Activated CD8-positive, alpha-beta T cell treated with anti-CD3 and anti-CD28 coated beads for 36 hours (primary cell): ENCODE data around the gene PNPT1. TPM values are rescaled to one million over a fixed set of nuclear protein-coding genes. Genes with fewer than 3 reads are reported as not detected.
A peak's percentile ranks its signal among the peaks of the same experiment; 100 is the strongest.
"Not testable (repeated sequence)": the region's sequence is repeated elsewhere in the genome, so short reads cannot be mapped to it uniquely, and the experiment has no call there.

Source experiments
- ATAC-seq: fragments of 200-7000 bp; cut with Tn5 transposase; one replicate; pipeline ENCODE4 v1.10.0; 2021; ENCODE audit warnings: mild to moderate bottlenecking, moderate library complexity
- CTCF ChIA-PET: fragments of 350-600 bp; sonication (Branson Sonifier 250); formaldehyde crosslinking; loops from one replicate; lab custom pipeline; 2021; ENCODE audit warnings: antibody characterized with exemption; lab: Charles Lee
- POLR2A ChIA-PET: fragments of 350-600 bp; sonication (Branson Sonifier 250); formaldehyde crosslinking; loops from one replicate; lab custom pipeline; 2021; ENCODE audit warnings: antibody characterized with exemption; lab: Charles Lee
- DNase-seq: peaks from one replicate; pipeline ENCODE4 v3.0.0-alpha.2; 2020
- H3K27ac Mint-ChIP-seq: one replicate; pipeline ENCODE4 v1.8.0; 2021; ENCODE audit warnings: mild to moderate bottlenecking, mixed read lengths
- H3K27me3 Mint-ChIP-seq: one replicate; pipeline ENCODE4 v1.8.0; 2021; ENCODE audit warnings: mixed read lengths
- H3K36me3 Mint-ChIP-seq: one replicate; pipeline ENCODE4 v1.8.0; 2021; ENCODE audit warnings: low read depth, mixed read lengths
- H3K4me1 Mint-ChIP-seq: one replicate; pipeline ENCODE4 v1.8.0; 2021; ENCODE audit warnings: low read depth, mixed read lengths
- H3K4me3 Mint-ChIP-seq: one replicate; pipeline ENCODE4 v1.8.0; 2021; ENCODE audit warnings: mild to moderate bottlenecking, moderate library complexity, mixed read lengths
- H3K9me3 Mint-ChIP-seq: one replicate; pipeline ENCODE4 v1.8.0; 2021; ENCODE audit warnings: mixed read lengths
- CTCF ChIP-seq: fragments of 200-600 bp; IDR thresholded peaks from one replicate; pipeline ENCODE4 v1.8.0; 2022; ENCODE audit warnings: antibody characterized with exemption, mild to moderate bottlenecking
- intact Hi-C: fragments of 100-400 bp; cut with micrococcal nuclease; formaldehyde crosslinking; loops from one replicate; pipeline ENCODE4 v1.10.0; 2022
- total RNA-seq, 2 experiments: library from RNA; stranded (reverse); gene quantifications; one replicate each; pipeline ENCODE4 v1.2.3, GENCODE V29; 2021

Gene PNPT1
- 10 to 100 TPM; 49.5 to 50.0 TPM for total RNA-seq

- POLR2A ChIA-PET = interaction anchor here (0.7 to 1.1 kb wide), 4 partner anchors 9 to 75 kb away, joined by 3 to 4 read pairs (median 3); no protein-coding TSS in a partner anchor
- H3K4me3 Mint-ChIP-seq = peak within 1 kb of the TSS; percentile 99
- no peaks in the 10 kb centered on the region for H3K9me3 Mint-ChIP-seq
- peak within 1 kb of the TSS; percentile 97 for H3K27ac Mint-ChIP-seq
- TF ChIP-seq CTCF = no peak
- peaks cover 29% of the 10 kb centered on the region for H3K4me1 Mint-ChIP-seq
- DNase-seq = peak; percentile 96
- H3K36me3 Mint-ChIP-seq = peaks cover 33% of the 10 kb centered on the region
- ATAC-seq = peak; percentile 100
- CTCF ChIA-PET = no interaction called here
- H3K27me3 Mint-ChIP-seq = no peaks in the 10 kb centered on the region
- intact Hi-C loops = no loop called here
Observed at GRCh38 chr2:55693181-55694125, at the start of gene PNPT1. Gene PNPT1, minus strand, starts transcription at chr2:55693844. Its CDS starts 21 bp downstream, at chr2:55693823.

GRCh38 chr2:55742996-55743395, 49.4 kb upstream of the PNPT1 start:
- Mint-ChIP-seq H3K27me3 (peaks cover 14% of the 10 kb centered on the region), H3K9me3 (no peaks in the 10 kb centered on the region), H3K4me3 (no peak overlapping the region), H3K36me3 (no peaks in the 10 kb centered on the region), H3K4me1 (no peaks in the 10 kb centered on the region), H3K27ac (no peak overlapping the region)
- TF ChIP-seq CTCF = no peak
- ATAC-seq (no peak), DNase-seq (no peak)
- intact Hi-C loops = no loop called here
- ChIA-PET CTCF (no interaction called here), POLR2A (no interaction called here)

DNA sequence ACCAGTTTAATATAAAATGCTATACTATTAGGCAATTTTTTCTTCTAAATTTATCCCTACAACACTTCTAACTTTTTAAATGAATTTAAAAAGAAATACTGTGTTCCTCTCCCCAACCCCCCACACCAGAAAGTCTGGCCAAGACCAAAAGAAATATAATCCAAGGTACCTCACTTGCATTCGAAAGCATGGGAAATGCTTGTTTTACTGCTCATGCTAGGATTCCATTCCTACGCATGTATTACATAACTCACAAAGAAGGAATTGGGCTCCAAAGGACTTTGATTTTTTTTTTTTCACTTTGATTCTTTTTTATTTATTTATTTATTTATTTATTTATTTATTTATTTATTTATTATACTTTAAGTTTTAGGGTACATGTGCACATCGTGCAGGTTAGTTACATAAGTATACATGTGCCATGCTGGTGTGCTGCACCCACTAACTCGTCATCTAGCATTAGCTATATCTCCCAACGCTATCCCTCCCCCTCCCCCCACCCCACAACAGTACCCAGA, 42.4 kb upstream of the PNPT1 start:
- H3K36me3 Mint-ChIP-seq, H3K4me1 Mint-ChIP-seq, DNase-seq, POLR2A ChIA-PET, H3K27me3 Mint-ChIP-seq, intact Hi-C loops, ATAC-seq, H3K27ac Mint-ChIP-seq, H3K9me3 Mint-ChIP-seq, H3K4me3 Mint-ChIP-seq: not testable (repeated sequence)
- CTCF ChIA-PET = interaction anchor here (0.8 to 1.5 kb wide), 2 partner anchors 9 to 18 kb away, joined by 3 read pairs; no protein-coding TSS in a partner anchor

- TF ChIP-seq CTCF = no peak
- ChIA-PET POLR2A (interaction anchor here (0.9 kb wide), 1 partner anchor 14 kb away, joined by 3 read pairs; no protein-coding TSS in a partner anchor), CTCF (interaction anchor here (1.5 to 3.8 kb wide), 3 partner anchors 8 to 17 kb away, joined by 3 to 17 read pairs (median 3); no protein-coding TSS in a partner anchor)
- ATAC-seq = no peak
- Mint-ChIP-seq H3K4me1 (no peaks in the 10 kb centered on the region), H3K36me3 (no peaks in the 10 kb centered on the region), H3K4me3 (no peak overlapping the region), H3K27ac (no peak overlapping the region), H3K9me3 (no peaks in the 10 kb centered on the region), H3K27me3 (no peaks in the 10 kb centered on the region)
- intact Hi-C loops = no loop called here
- no peak for DNase-seq
Observed at GRCh38 chr2:55734726-55735125, 41.1 kb upstream of the PNPT1 start.

DNA sequence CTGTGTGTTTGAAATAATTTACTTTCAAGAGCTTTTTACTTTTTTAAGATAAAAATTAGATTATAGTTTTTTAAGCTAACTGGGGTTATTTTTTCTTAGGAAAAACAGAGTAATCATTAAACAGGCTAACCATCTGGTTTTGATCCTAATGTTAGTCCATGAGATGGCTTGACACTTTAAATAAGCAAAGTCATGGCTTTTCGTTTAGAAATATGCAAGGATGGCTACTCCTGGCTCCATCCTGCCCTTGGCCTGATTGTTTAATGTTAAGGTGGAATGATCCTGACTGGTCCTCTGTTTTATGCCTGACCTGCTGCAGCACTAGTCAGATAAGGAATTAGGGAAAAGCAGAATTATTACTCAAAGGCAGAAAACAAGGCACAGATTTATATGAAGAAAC, 39.7 kb upstream of the PNPT1 start:
- Mint-ChIP-seq H3K27ac (no peak overlapping the region), H3K4me3 (no peak overlapping the region), H3K36me3 (no peaks in the 10 kb centered on the region), H3K4me1 (no peaks in the 10 kb centered on the region), H3K9me3 (no peaks in the 10 kb centered on the region), H3K27me3 (no peaks in the 10 kb centered on the region)
- DNase-seq (no peak), ATAC-seq (no peak)
- ChIA-PET CTCF (interaction anchor here (1.4 to 3.8 kb wide), 3 partner anchors 8 to 16 kb away, joined by 3 to 17 read pairs (median 3); no protein-coding TSS in a partner anchor), POLR2A (interaction anchor here (1.3 kb wide), 1 partner anchor 11 kb away, joined by 4 read pairs; no protein-coding TSS in a partner anchor)
- intact Hi-C loops = no loop called here
- no peak for TF ChIP-seq CTCF
